GM18511 (cell line): ENCODE measurements around the gene OR10H1.
"Not testable (repeated sequence)": the region's sequence is repeated elsewhere in the genome, so short reads cannot be mapped to it uniquely, and the experiment has no call there.

Experiments used
- ATAC-seq: cut with Tn5 transposase; IDR thresholded peaks from one replicate; pipeline ENCODE4 v1.9.1; 2021; ENCODE audit warnings: mild to moderate bottlenecking, moderate library complexity; ENCODE audit not compliant: unreplicated experiment

The OR10H1 gene

GRCh38 chr19:15828611-15829305 is 13.3 kb upstream of the OR10H1 start:
- ATAC-seq = not testable (repeated sequence)

- ATAC-seq = no peak
Observed at GRCh38 chr19:15828121-15828610, 12.7 kb upstream of the OR10H1 start.

DNA sequence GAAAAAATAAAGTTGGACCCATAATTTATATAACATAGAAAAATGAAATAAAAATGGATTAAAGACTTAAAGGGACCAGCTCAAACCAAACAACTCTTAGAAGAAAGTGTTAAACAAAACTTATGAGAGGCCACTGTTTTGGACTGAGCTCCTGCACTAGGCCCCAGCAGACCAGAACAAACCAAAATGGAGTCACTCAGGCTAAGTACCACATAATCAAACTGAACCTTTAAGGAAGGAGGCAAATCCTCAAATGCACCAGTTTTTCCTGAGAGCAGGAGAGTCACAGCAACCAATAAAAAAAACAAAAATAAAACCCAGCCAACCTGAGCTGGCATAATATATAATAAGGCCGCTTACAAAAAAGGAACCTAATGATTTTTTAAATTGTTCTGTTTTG is 10.3 kb upstream of the OR10H1 start:
- no peak for ATAC-seq

DNA sequence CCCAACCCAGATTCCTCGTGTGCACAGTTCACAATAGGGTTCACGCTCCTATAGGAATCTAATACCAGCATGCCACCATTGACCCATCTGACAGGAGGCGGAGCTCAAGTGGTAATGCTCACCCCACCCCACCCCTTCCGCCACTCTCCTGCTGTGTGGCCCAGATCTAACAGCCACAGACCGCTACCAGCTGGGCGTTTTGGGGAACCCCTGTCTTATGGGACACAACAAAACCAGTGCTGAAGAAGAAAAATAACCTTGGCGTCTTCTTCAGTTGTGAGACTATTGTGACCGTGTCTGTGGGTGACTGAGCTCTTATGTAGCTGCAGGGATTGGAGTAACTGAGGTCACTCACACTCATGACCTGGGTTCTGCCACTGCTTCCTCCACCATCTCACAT is 5.2 kb upstream of the OR10H1 start:
- no peak for ATAC-seq

DNA sequence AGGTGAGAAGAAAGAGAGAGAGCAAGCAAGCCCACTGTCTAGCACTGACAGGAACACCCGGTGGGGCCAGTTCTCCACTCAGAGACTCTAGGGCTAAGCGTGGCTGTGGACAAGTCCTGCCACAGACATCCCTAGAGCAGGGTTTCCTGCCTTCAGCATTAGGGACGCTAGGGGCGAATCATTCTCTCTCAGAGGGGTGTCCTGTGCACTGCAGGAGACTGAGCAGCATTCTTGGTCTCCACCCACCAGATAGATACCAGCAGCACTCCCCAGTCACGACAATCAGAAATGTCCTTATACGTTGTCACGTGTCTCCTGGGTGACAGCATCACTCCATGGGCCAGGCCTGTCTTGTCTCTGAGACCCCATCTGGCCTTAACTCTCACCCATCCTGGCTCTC is 1.5 kb downstream of the OR10H1 start:
- no peak for ATAC-seq

DNA sequence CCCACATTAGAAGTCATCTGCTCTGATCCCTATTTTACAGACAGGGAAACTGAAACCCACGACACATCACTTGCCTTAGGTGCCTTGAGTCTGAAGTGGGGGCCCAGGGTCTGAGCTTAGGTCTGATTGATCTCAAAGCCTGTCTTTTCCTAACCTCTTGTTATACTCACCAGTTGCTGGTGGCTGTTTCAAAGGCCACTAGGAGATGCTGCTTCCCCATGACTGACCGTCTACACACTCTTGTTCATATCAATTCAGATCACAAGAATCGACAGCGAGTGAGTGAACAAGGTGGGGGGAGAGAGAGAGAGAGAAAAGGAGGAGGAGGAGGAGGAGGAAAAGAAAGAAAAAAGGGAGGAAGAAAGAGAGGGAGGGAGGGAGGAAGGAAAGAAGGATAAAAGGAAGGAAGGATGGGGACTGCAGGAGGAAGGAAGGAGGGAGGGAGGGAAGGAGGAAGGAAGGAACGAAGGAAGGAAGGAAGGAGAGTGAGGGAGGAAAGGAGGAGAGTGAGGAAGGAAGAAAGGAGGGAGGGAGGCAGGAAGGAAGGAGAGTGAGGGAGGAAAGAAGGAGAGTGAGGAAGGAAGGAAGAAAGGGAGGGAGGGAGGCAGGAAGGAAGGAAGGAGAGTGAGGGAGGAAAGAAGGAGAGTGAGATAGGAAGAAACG is 3.3 kb downstream of the OR10H1 start:
- no peak for ATAC-seq

- no peak for ATAC-seq
Observed at GRCh38 chr19:15811476-15811875, 4.0 kb downstream of the OR10H1 start.

GRCh38 chr19:15810335-15810734 is 5.1 kb downstream of the OR10H1 start:
- no peak for ATAC-seq

DNA sequence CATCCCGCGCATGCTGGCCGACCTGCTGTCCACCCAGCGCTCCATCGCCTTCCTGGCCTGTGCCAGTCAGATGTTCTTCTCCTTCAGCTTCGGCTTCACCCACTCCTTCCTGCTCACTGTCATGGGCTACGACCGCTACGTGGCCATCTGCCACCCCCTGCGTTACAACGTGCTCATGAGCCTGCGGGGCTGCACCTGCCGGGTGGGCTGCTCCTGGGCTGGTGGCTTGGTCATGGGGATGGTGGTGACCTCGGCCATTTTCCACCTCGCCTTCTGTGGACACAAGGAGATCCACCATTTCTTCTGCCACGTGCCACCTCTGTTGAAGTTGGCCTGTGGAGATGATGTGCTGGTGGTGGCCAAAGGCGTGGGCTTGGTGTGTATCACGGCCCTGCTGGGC is 21.2 kb downstream of the OR10H1 start:
- ATAC-seq = not testable (repeated sequence)

GRCh38 chr19:15790096-15790495 is 25.4 kb downstream of the OR10H1 start:
- no peak for ATAC-seq

DNA sequence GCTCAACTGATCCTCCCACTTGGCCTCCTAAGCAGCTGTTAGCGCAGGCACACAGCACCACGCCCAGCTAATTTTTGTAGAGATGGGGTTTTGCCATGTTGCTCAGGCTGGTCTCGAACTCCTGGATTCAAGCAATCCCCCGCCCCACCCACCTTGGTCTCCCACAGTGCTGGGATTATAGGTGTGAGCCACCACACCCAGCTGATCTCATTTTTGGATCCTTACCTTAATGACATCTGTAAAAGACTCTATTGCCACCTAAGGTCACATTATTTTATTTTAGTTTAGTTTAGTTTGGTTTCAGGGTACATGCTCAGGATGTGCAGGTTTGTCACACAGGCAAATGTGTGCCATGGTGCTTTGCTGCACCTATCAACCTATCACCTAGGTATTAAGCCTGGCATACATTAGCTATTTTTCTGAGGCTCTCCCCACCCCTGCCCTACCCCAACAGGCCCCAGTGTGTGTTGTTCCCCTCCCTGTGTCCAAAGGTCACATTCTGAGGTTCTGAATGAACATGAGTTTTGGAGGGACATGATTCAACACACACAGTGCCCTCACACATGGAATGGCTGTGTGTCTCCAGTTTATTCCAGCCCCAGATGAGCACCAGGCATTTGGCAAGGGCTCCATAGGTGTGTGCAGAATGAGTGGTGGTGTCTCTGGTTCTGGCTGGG is 26.7 kb downstream of the OR10H1 start:
- no peak for ATAC-seq

DNA sequence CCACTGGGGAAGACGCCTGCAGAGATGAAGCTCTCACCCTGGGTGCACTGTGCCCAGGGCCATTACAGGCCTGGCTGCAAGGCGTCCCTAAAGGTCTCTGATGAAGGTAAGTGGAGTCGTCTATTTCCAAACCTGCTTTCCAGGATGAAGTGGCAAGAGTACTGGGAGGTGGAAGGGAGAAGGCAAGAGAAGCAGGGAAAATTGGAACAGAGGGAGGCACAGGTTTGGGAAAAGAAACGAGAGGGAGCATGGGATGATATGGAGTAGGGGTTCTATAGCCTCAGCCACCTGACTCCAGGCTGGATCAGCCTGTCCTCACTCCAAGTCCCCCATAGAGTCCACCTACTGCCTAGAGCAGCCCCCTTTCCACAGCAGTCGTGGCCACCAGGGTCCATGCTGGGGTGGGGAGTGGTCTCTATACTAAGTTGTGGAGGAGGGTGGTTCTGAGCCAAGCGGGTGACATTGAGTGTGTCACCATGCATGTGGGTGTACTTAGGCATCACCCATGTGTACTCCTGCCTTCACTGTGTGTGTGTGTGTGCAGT is 27.8 kb downstream of the OR10H1 start, which contains the start of gene OR10H5:
TSS of gene OR10H5 (plus strand) at position 51 of the 545 bp plus-strand sequence. CDS start 6,388 bp downstream, outside the sequence.
- no peak for ATAC-seq

- not testable (repeated sequence) for ATAC-seq
Observed at GRCh38 chr19:15782896-15783295, 32.6 kb downstream of the OR10H1 start.

- ATAC-seq = no peak
Observed at GRCh38 chr19:15782211-15782610, 33.3 kb downstream of the OR10H1 start.

DNA sequence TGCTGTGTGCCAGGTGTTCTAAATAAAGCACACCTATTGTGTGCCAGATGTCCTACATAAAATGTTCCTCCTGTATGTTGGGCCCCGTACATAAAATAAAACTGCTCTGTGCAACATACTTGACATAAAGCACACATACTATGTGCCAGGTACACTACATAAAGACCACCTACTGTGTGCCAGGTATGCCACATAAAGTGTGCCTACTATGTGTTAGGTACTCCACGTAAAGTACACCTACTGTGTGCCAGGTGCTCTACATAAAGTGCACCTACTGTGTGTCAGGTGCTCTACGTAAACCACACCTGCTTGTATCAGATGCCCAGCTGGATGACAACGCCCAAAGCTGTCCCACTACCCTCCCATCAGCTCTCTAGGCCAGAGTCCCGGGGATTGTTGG is 33.8 kb downstream of the OR10H1 start:
- no peak for ATAC-seq

- ATAC-seq = no peak
Observed at GRCh38 chr19:15780610-15781418, 34.6 kb downstream of the OR10H1 start.

- ATAC-seq = no peak
Observed at GRCh38 chr19:15779756-15780476, 35.5 kb downstream of the OR10H1 start.

- ATAC-seq = no peak
Observed at GRCh38 chr19:15776991-15777970, 38.2 kb downstream of the OR10H1 start.

GRCh38 chr19:15776264-15776663 is 39.2 kb downstream of the OR10H1 start:
- ATAC-seq = no peak
